ENCODE measurements around the gene CD1C. TPM values are rescaled to one million over a fixed set of nuclear protein-coding genes. Genes with fewer than 3 reads are reported as not detected.

Gene CD1C
- total and polyA plus RNA-seq, 9 donors = 0.22 to 6.6 (median 0.28) TPM; not detected in 4

- no peaks in the 10 kb centered on the region for H3K27me3 ChIP-seq
- H3K9me3 ChIP-seq = no peaks in the 10 kb centered on the region
- H3K4me1 ChIP-seq (ENCODE audit: insufficient read depth) = no peaks in the 10 kb centered on the region
- 89 to 100% (median 92%) methylated on average over 2 of the region's 2 CpGs for WGBS, 3 donors
- H3K36me3 ChIP-seq = no peaks in the 10 kb centered on the region
- intact Hi-C loops (cut with DNase I) = no loop called here
- H3K27ac ChIP-seq = no peak overlapping the region
- H3K4me3 ChIP-seq = no peak overlapping the region
- no peak for DNase-seq
- TF ChIP-seq CTCF (IDR thresholded peaks at IDR 0.05) = no peak
- TF ChIP-seq EP300 (IDR thresholded peaks at IDR 0.05) = no peak
- no peak for TF ChIP-seq POLR2A (IDR thresholded peaks at IDR 0.05)
These were observed 6.1 kb downstream of the CD1C start for GRCh38 chr1:158295791-158296190.

GRCh38 chr1:158310623-158311022, 20.9 kb downstream of the CD1C start:
- 74 to 88% (median 85%) methylated on average over 1 of the region's 1 CpG for WGBS, 3 donors
- no peak for TF ChIP-seq CTCF (IDR thresholded peaks at IDR 0.05)
- TF ChIP-seq POLR2A (IDR thresholded peaks at IDR 0.05) = no peak
- no peak for TF ChIP-seq EP300 (IDR thresholded peaks at IDR 0.05)
- H3K27me3 ChIP-seq = no peaks in the 10 kb centered on the region
- H3K4me1 ChIP-seq (ENCODE audit: insufficient read depth) = no peaks in the 10 kb centered on the region
- intact Hi-C loops (cut with DNase I) = no loop called here
- H3K36me3 ChIP-seq = no peaks in the 10 kb centered on the region
- no peak for DNase-seq
- no peak overlapping the region for H3K27ac ChIP-seq
- H3K9me3 ChIP-seq = no peaks in the 10 kb centered on the region
- H3K4me3 ChIP-seq = no peak overlapping the region

- no peaks in the 10 kb centered on the region for H3K4me1 ChIP-seq (ENCODE audit: insufficient read depth)
- no peaks in the 10 kb centered on the region for H3K27me3 ChIP-seq
- no peaks in the 10 kb centered on the region for H3K9me3 ChIP-seq
- intact Hi-C loops (cut with DNase I) = no loop called here
- DNase-seq = no peak
- H3K27ac ChIP-seq = no peak overlapping the region
- WGBS, 3 donors = 62 to 81% (median 80%) methylated on average over 2 of the region's 2 CpGs
- H3K36me3 ChIP-seq = no peaks in the 10 kb centered on the region
- no peak overlapping the region for H3K4me3 ChIP-seq
- TF ChIP-seq CTCF (IDR thresholded peaks at IDR 0.05) (no peak), POLR2A (IDR thresholded peaks at IDR 0.05) (no peak), EP300 (IDR thresholded peaks at IDR 0.05) (no peak)
These were observed 21.3 kb downstream of the CD1C start for GRCh38 chr1:158311066-158311465.

GRCh38 chr1:158323866-158324265, 34.1 kb downstream of the CD1C start:
- Histone ChIP-seq H3K36me3 (no peaks in the 10 kb centered on the region), H3K27ac (no peak overlapping the region), H3K9me3 (no peaks in the 10 kb centered on the region), H3K4me3 (no peak overlapping the region), H3K4me1 (ENCODE audit: insufficient read depth) (no peaks in the 10 kb centered on the region), H3K27me3 (no peaks in the 10 kb centered on the region)
- TF ChIP-seq CTCF (IDR thresholded peaks at IDR 0.05) = no peak
- TF ChIP-seq EP300 (IDR thresholded peaks at IDR 0.05) = no peak
- no peak for TF ChIP-seq POLR2A (IDR thresholded peaks at IDR 0.05)
- 49 to 81% (median 65%) methylated on average over 1 of the region's 1 CpG for WGBS, 3 donors
- DNase-seq = no peak
- intact Hi-C loops (cut with DNase I) = no loop called here

- WGBS, 3 donors = 84 to 92% (median 86%) methylated on average over 4 of the region's 4 CpGs
- H3K27me3 ChIP-seq = no peaks in the 10 kb centered on the region
- H3K4me3 ChIP-seq = no peak overlapping the region
- TF ChIP-seq EP300 (IDR thresholded peaks at IDR 0.05) = no peak
- TF ChIP-seq POLR2A (IDR thresholded peaks at IDR 0.05) = no peak
- TF ChIP-seq CTCF (IDR thresholded peaks at IDR 0.05) = no peak
- H3K36me3 ChIP-seq = no peaks in the 10 kb centered on the region
- no peaks in the 10 kb centered on the region for H3K4me1 ChIP-seq (ENCODE audit: insufficient read depth)
- H3K9me3 ChIP-seq = no peaks in the 10 kb centered on the region
- intact Hi-C loops (cut with DNase I) = no loop called here
- DNase-seq = no peak
- no peak overlapping the region for H3K27ac ChIP-seq
These were observed 34.7 kb downstream of the CD1C start for GRCh38 chr1:158324395-158324794.
